Karpas-422 (cell line): ENCODE results near the gene SMTNL2. TPM values are rescaled to one million over a fixed set of nuclear protein-coding genes. Genes with fewer than 3 reads are reported as not detected.
"Not testable (repeated sequence)": the region's sequence is repeated elsewhere in the genome, so short reads cannot be mapped to it uniquely, and the experiment has no call there.

ENCODE experiments used
- DNase-seq: peaks from one replicate; pipeline ENCODE4 v3.0.0-alpha.2; 2015
- H2AFZ ChIP-seq: fragments of 200-600 bp; sonication (generic); 2 replicates; pipeline ENCODE4 v1.6.1; 2014; ENCODE audit warnings: antibody characterized with exemption, low read length, mixed read lengths
- H3K27ac ChIP-seq: fragments of 200-600 bp; sonication (generic); 2 replicates; pipeline ENCODE4 v1.5.1; 2014; ENCODE audit warnings: mild to moderate bottlenecking, low read length, moderate library complexity
- H3K27me3 ChIP-seq: fragments of 200-600 bp; sonication (generic); 2 replicates; pipeline ENCODE4 v1.6.1; 2014; ENCODE audit warnings: low read length, mixed read lengths
- H3K36me3 ChIP-seq: fragments of 200-600 bp; sonication (generic); 2 replicates; pipeline ENCODE4 v1.6.1; 2014; ENCODE audit warnings: low read length, mixed read lengths; ENCODE audit not compliant: insufficient read depth
- H3K4me1 ChIP-seq: fragments of 200-600 bp; sonication (generic); 2 replicates; pipeline ENCODE4 v1.6.1; 2014; ENCODE audit warnings: mild to moderate bottlenecking, low read length, mixed read lengths
- H3K4me2 ChIP-seq: fragments of 200-600 bp; sonication (generic); 2 replicates; pipeline ENCODE4 v1.6.1; 2014; ENCODE audit warnings: low read length, low read depth, mild to moderate bottlenecking; ENCODE audit not compliant: poor library complexity, severe bottlenecking
- H3K4me3 ChIP-seq: fragments of 200-600 bp; sonication (generic); 2 replicates; pipeline ENCODE4 v1.5.1; 2014; ENCODE audit warnings: mild to moderate bottlenecking, antibody characterized with exemption, low read length, mixed read lengths
- H3K79me2 ChIP-seq: fragments of 200-600 bp; sonication (generic); 2 replicates; pipeline ENCODE4 v1.6.1; 2014; ENCODE audit warnings: mild to moderate bottlenecking, low read length, mixed read lengths
- H3K9ac ChIP-seq: fragments of 200-600 bp; sonication (generic); 2 replicates; pipeline ENCODE4 v1.6.0; 2014; ENCODE audit warnings: low read length
- H3K9me2 ChIP-seq: fragments of 200-600 bp; sonication (generic), shearing (Covaris generic); replicated peaks from 2 replicates; pipeline ENCODE4 v1.6.0; 2014; ENCODE audit warnings: mild to moderate bottlenecking, low read length, moderate library complexity; ENCODE audit not compliant: insufficient read depth
- H3K9me3 ChIP-seq: fragments of 300-700, 200-600 bp; sonication (generic); 2 replicates; pipeline ENCODE4 v1.6.1; 2014; ENCODE audit warnings: low read length, mixed read lengths
- H4K20me1 ChIP-seq: fragments of 200-600 bp; sonication (generic); 2 replicates; pipeline ENCODE4 v1.6.1; 2014; ENCODE audit warnings: mild to moderate bottlenecking, antibody characterized with exemption, low read length, low read depth; ENCODE audit not compliant: insufficient read depth
- total RNA-seq: library from RNA; depleted of rRNA; stranded (reverse); fragments of >200 nt; shearing (Covaris generic); gene quantifications from 2 replicates; pipeline ENCODE4 v1.2.3, GENCODE V29; 2014; ENCODE audit warnings: low replicate concordance

The SMTNL2 gene
- total RNA-seq, 1 experiment from 2014 or later: 0.45 TPM

- H3K4me2 ChIP-seq, H4K20me1 ChIP-seq, H3K27ac ChIP-seq, H3K4me1 ChIP-seq, H3K9me2 ChIP-seq, H3K9me3 ChIP-seq, H2AFZ ChIP-seq, DNase-seq, H3K9ac ChIP-seq, H3K27me3 ChIP-seq, H3K79me2 ChIP-seq, H3K36me3 ChIP-seq, H3K4me3 ChIP-seq: not testable (repeated sequence)
Observed at GRCh38 chr17:4595685-4596342, 11.5 kb downstream of the SMTNL2 start.

GRCh38 chr17:4596636-4597380 lies 12.5 kb downstream of the SMTNL2 start:
- H3K9me3 ChIP-seq: no peaks in the 10 kb centered on the region
- H3K4me3 ChIP-seq: no peak overlapping the region
- peaks cover 5% of the 10 kb centered on the region for H3K4me1 ChIP-seq
- H3K9me2 ChIP-seq: no peaks in the 10 kb centered on the region
- no peaks in the 10 kb centered on the region for H4K20me1 ChIP-seq
- DNase-seq: no peak
- no peaks in the 10 kb centered on the region for H3K36me3 ChIP-seq
- H2AFZ ChIP-seq: no peak overlapping the region
- H3K79me2 ChIP-seq: no peaks in the 10 kb centered on the region
- no peak overlapping the region for H3K9ac ChIP-seq
- no peak overlapping the region for H3K27ac ChIP-seq
- no peak overlapping the region for H3K4me2 ChIP-seq
- H3K27me3 ChIP-seq: no peaks in the 10 kb centered on the region

- no peaks in the 10 kb centered on the region for H4K20me1 ChIP-seq
- H3K4me1 ChIP-seq: peaks cover 5% of the 10 kb centered on the region
- no peaks in the 10 kb centered on the region for H3K27me3 ChIP-seq
- H3K36me3 ChIP-seq: no peaks in the 10 kb centered on the region
- H3K27ac ChIP-seq: no peak overlapping the region
- no peak for DNase-seq
- no peaks in the 10 kb centered on the region for H3K9me3 ChIP-seq
- H2AFZ ChIP-seq: no peak overlapping the region
- H3K9me2 ChIP-seq: no peaks in the 10 kb centered on the region
- H3K4me3 ChIP-seq: no peak overlapping the region
- H3K9ac ChIP-seq: no peak overlapping the region
- H3K79me2 ChIP-seq: no peaks in the 10 kb centered on the region
- no peak overlapping the region for H3K4me2 ChIP-seq
Observed at GRCh38 chr17:4597975-4598374, 13.6 kb downstream of the SMTNL2 start.

- Histone ChIP-seq H4K20me1 (no peaks in the 10 kb centered on the region), H3K27me3 (no peaks in the 10 kb centered on the region), H3K79me2 (no peaks in the 10 kb centered on the region), H3K36me3 (no peaks in the 10 kb centered on the region), H3K4me1 (peaks cover 5% of the 10 kb centered on the region), H2AFZ (no peak overlapping the region), H3K4me2 (no peak overlapping the region), H3K9ac (no peak overlapping the region), H3K9me2 (no peaks in the 10 kb centered on the region), H3K4me3 (no peak overlapping the region), H3K9me3 (no peaks in the 10 kb centered on the region), H3K27ac (no peak overlapping the region)
- DNase-seq: no peak
Observed at GRCh38 chr17:4598776-4599504, 14.6 kb downstream of the SMTNL2 start.

GRCh38 chr17:4599505-4600281 lies 15.4 kb downstream of the SMTNL2 start:
- no peak overlapping the region for H3K27ac ChIP-seq
- no peak overlapping the region for H3K9ac ChIP-seq
- no peaks in the 10 kb centered on the region for H3K36me3 ChIP-seq
- no peak overlapping the region for H3K4me2 ChIP-seq
- DNase-seq: no peak
- no peaks in the 10 kb centered on the region for H3K9me3 ChIP-seq
- no peaks in the 10 kb centered on the region for H3K79me2 ChIP-seq
- no peak overlapping the region for H3K4me3 ChIP-seq
- H2AFZ ChIP-seq: no peak overlapping the region
- no peaks in the 10 kb centered on the region for H4K20me1 ChIP-seq
- H3K27me3 ChIP-seq: no peaks in the 10 kb centered on the region
- no peaks in the 10 kb centered on the region for H3K9me2 ChIP-seq
- peaks cover 5% of the 10 kb centered on the region for H3K4me1 ChIP-seq

- Histone ChIP-seq H3K9me3 (no peaks in the 10 kb centered on the region), H3K4me3 (no peak overlapping the region), H2AFZ (no peak overlapping the region), H3K27ac (no peak overlapping the region), H3K79me2 (no peaks in the 10 kb centered on the region), H3K27me3 (no peaks in the 10 kb centered on the region), H3K36me3 (no peaks in the 10 kb centered on the region), H4K20me1 (no peaks in the 10 kb centered on the region), H3K4me2 (no peak overlapping the region), H3K4me1 (peaks cover 7% of the 10 kb centered on the region), H3K9me2 (no peaks in the 10 kb centered on the region), H3K9ac (no peak overlapping the region)
- no peak for DNase-seq
Observed at GRCh38 chr17:4600563-4600962, 16.2 kb downstream of the SMTNL2 start.

- no peak for DNase-seq
- H3K9ac ChIP-seq: no peak overlapping the region
- no peaks in the 10 kb centered on the region for H4K20me1 ChIP-seq
- peaks cover 10% of the 10 kb centered on the region for H3K4me1 ChIP-seq
- no peaks in the 10 kb centered on the region for H3K36me3 ChIP-seq
- no peak overlapping the region for H2AFZ ChIP-seq
- H3K27ac ChIP-seq: no peak overlapping the region
- H3K4me2 ChIP-seq: no peak overlapping the region
- H3K9me2 ChIP-seq: no peaks in the 10 kb centered on the region
- no peaks in the 10 kb centered on the region for H3K79me2 ChIP-seq
- H3K9me3 ChIP-seq: no peaks in the 10 kb centered on the region
- no peaks in the 10 kb centered on the region for H3K27me3 ChIP-seq
- no peak overlapping the region for H3K4me3 ChIP-seq
Observed at GRCh38 chr17:4601326-4601725, 17.0 kb downstream of the SMTNL2 start.

- Histone ChIP-seq H3K4me2 (no peak overlapping the region), H3K27me3 (no peaks in the 10 kb centered on the region), H3K4me3 (no peak overlapping the region), H3K4me1 (peaks cover 10% of the 10 kb centered on the region), H3K9ac (no peak overlapping the region), H3K9me2 (no peaks in the 10 kb centered on the region), H3K9me3 (no peaks in the 10 kb centered on the region), H3K27ac (no peak overlapping the region), H3K79me2 (no peaks in the 10 kb centered on the region), H2AFZ (no peak overlapping the region), H4K20me1 (no peaks in the 10 kb centered on the region), H3K36me3 (no peaks in the 10 kb centered on the region)
- no peak for DNase-seq
Observed at GRCh38 chr17:4602041-4602440, 17.7 kb downstream of the SMTNL2 start.
